Measurements from ENCODE around the gene TRPC6. TPM values are rescaled to one million over a fixed set of nuclear protein-coding genes. Genes with fewer than 3 reads are reported as not detected.

Gene TRPC6
- total and polyA plus RNA-seq, 3 donors from 2014 or later: 1.4 to 4.1 (median 3.7) TPM

DNA sequence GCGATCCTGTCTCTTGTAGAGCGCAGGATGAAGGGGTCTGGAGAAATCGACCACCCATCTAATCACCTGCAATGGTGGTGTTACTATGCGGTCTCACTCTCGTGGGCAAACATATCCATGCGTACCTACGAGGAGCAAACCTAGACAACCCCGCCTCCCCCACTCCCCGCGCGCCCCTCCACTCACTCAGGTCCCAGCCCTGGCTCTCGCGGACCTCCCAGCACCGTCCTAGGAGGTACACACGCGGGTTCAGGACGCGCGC, 887 bp downstream of the TRPC6 start:
- Histone ChIP-seq H3K36me3 (ENCODE audit: low read depth, missing control alignments) (no peaks in the 10 kb centered on the region), H3K27me3 (no peaks in the 10 kb centered on the region), H3K4me3 (peak overlapping the region; percentile 55 to 73), H3K4me1 (no peaks in the 10 kb centered on the region), H3K9me3 (no peaks in the 10 kb centered on the region), H3K27ac (no peak overlapping the region)
- TF ChIP-seq, protein P1, sequence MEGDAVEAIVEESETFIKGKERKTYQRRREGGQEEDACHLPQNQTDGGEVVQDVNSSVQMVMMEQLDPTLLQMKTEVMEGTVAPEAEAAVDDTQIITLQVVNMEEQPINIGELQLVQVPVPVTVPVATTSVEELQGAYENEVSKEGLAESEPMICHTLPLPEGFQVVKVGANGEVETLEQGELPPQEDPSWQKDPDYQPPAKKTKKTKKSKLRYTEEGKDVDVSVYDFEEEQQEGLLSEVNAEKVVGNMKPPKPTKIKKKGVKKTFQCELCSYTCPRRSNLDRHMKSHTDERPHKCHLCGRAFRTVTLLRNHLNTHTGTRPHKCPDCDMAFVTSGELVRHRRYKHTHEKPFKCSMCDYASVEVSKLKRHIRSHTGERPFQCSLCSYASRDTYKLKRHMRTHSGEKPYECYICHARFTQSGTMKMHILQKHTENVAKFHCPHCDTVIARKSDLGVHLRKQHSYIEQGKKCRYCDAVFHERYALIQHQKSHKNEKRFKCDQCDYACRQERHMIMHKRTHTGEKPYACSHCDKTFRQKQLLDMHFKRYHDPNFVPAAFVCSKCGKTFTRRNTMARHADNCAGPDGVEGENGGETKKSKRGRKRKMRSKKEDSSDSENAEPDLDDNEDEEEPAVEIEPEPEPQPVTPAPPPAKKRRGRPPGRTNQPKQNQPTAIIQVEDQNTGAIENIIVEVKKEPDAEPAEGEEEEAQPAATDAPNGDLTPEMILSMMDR (IDR thresholded peaks at IDR 0.05): no peak
- TF ChIP-seq POLR2A (IDR thresholded peaks at IDR 0.05): no peak
- no peak for DNase-seq
- whole genome bisulfite sequencing, 2 donors: 3 to 6% methylated on average over 6 to 19 of the region's 19 CpGs
- intact Hi-C loops (cut with DNase I; ENCODE audit: low total_unique reads): no loop called here

DNA sequence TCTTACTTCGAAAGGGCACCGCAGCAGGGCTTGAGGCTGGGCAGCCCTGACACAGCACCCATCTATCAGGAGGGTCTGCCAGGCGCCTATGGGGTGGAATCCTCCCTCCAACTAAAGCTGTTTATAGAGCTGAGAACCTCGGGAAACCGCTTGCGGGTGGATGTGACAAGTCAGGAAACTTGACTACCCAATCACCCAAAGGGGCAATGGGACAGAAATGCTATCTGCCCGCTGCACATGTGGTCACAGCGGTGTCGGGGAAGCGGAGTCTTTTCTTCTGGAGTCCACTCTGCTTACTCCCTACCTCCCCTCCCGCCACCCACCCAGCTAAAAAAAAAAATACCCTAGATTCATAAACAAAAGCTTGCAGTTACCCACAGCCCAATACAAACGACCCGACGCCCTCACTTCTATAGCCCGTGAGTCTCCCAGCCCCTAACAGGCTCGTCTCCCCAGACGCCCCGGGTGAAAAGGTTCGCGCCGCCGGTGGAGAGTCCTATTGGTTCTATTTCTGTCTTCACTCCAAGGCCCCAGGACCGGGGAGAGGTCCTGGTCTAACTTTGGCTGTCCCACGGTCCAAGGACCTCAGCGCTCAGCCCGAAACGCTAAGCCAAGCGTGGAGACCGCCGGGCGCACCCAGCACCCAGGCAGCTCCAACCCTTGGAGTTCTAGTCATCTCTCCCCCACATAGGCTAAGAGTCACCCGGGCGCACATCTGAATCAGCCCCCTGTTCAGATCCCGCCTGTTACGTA, 1.4 kb downstream of the TRPC6 start:
- Histone ChIP-seq H3K27me3 (no peaks in the 10 kb centered on the region), H3K9me3 (no peaks in the 10 kb centered on the region), H3K36me3 (ENCODE audit: low read depth, missing control alignments) (no peaks in the 10 kb centered on the region), H3K27ac (no peak overlapping the region), H3K4me3 (peak overlapping the region; percentile 55 to 73), H3K4me1 (no peaks in the 10 kb centered on the region)
- DNase-seq: no peak
- TF ChIP-seq POLR2A (IDR thresholded peaks at IDR 0.05): no peak
- TF ChIP-seq, protein P1 (IDR thresholded peaks at IDR 0.05): no peak
- intact Hi-C loops (cut with DNase I; ENCODE audit: low total_unique reads): no loop called here
- WGBS, 2 donors: 6 to 7% methylated on average over 19 to 35 of the region's 35 CpGs

DNA sequence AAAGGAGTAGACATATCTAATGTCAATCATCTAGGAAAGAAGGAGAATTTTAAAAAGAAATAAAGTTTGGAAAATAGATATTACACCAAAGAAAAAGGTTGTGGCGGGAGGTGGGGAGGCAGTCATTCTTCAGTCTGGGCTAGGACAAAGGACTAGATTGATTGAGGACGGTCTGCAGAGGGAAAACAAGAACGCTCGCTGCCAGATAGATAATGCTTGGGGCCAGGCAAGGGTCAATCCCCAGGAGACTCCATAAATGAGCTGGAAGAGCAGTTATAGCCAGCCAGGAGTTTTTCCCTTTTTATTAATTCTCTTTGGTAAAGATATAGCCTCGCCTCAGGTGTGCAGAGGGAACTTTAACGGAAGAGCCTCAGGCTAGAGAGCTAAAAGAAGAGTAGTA, 6.3 kb downstream of the TRPC6 start:
- 67 to 75% methylated on average over 6 of the region's 6 CpGs for WGBS, 2 donors
- intact Hi-C loops (cut with DNase I; ENCODE audit: low total_unique reads): no loop called here
- Histone ChIP-seq H3K27me3 (no peaks in the 10 kb centered on the region), H3K27ac (no peak overlapping the region), H3K4me3 (no peak overlapping the region), H3K9me3 (no peaks in the 10 kb centered on the region), H3K4me1 (no peaks in the 10 kb centered on the region), H3K36me3 (ENCODE audit: low read depth, missing control alignments) (no peaks in the 10 kb centered on the region)
- no peak for TF ChIP-seq POLR2A (IDR thresholded peaks at IDR 0.05)
- TF ChIP-seq, protein P1 (IDR thresholded peaks at IDR 0.05): no peak
- DNase-seq: no peak

GRCh38 chr11:101576456-101576855, 7.4 kb downstream of the TRPC6 start:
- intact Hi-C loops (cut with DNase I; ENCODE audit: low total_unique reads): no loop called here

More at GRCh38 chr11:101576456-101576855, 7.4 kb downstream of the TRPC6 start:
- DNase-seq: no peak
- no peaks in the 10 kb centered on the region for H3K9me3 ChIP-seq
- no peaks in the 10 kb centered on the region for H3K36me3 ChIP-seq (ENCODE audit: low read depth, missing control alignments)
- TF ChIP-seq, protein P1 (IDR thresholded peaks at IDR 0.05): no peak
- TF ChIP-seq POLR2A (IDR thresholded peaks at IDR 0.05): no peak
- no peak overlapping the region for H3K4me3 ChIP-seq
- no peak overlapping the region for H3K27ac ChIP-seq
- H3K27me3 ChIP-seq: no peaks in the 10 kb centered on the region
- no peaks in the 10 kb centered on the region for H3K4me1 ChIP-seq
